ENCODE data around the gene PMVK. TPM values are rescaled to one million over a fixed set of nuclear protein-coding genes. Genes with fewer than 3 reads are reported as not detected.

Gene PMVK
- total RNA-seq, 1 experiment from 2014 or later, result 32.3 TPM

DNA sequence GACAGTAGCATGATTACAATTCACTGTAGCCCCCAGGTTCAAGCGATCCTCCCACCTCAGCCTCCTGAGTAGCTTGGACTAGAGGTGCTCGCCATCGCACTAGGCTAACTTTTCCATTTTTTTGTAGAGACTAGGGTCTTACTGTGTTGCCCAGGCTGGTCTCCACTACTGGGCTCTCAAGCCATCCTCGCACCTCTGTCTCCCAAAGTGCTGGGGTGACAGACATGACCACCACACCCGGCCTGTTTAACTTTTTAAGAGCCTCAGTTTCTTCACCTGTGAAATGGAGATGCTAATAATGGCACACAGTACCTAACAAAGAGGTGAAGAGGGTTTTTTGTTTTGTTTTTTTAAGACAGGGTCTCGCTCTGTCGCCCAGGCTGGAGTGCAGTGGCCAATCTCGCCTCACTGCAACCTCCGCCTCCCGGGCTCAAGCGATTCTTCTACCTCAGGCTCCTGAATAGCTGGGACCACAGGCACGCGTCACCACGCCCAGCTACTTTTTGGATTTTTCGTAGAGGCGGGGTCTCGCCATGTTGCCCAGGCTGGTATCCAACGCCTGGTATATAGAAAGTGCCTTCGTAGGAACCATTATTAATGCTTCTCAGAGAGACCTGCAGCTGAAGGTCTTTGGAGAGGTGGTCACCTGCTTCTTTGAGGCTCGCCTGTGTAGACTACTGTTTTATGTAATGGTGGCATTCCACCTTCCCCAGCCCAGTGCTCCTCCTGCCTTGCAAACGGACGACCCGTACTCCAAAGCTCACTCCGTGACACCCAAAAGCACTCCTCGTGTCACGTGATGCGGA, 567 bp downstream of the PMVK start:
- Histone ChIP-seq H3K9me3 (ENCODE audit: low read length) (no peaks in the 10 kb centered on the region), H3K4me2 (ENCODE audit: low read length) (peak overlapping the region; percentile 83), H3K79me2 (ENCODE audit: low read length) (peaks cover 15% of the 10 kb centered on the region), H3K27ac (ENCODE audit: low read length) (peak overlapping the region; percentile 93), H3K4me3 (ENCODE audit: low read length) (peak overlapping the region; percentile 67), H2AFZ (ENCODE audit: low read length) (peak overlapping the region; percentile 85), H3K9me2 (replicated peaks; ENCODE audit: low read length) (no peaks in the 10 kb centered on the region), H3K4me1 (ENCODE audit: insufficient read depth, low read length) (peaks cover 49% of the 10 kb centered on the region), H3K27me3 (ENCODE audit: low read length) (no peaks in the 10 kb centered on the region), H3K9ac (ENCODE audit: low read length) (peak overlapping the region; percentile 91), H4K20me1 (ENCODE audit: low read length) (no peaks in the 10 kb centered on the region), H3F3A (ENCODE audit: low read length, unreplicated experiment) (peaks cover 7% of the 10 kb centered on the region), H3K36me3 (ENCODE audit: low read depth, low read length) (no peaks in the 10 kb centered on the region)
- TF ChIP-seq, protein P1, sequence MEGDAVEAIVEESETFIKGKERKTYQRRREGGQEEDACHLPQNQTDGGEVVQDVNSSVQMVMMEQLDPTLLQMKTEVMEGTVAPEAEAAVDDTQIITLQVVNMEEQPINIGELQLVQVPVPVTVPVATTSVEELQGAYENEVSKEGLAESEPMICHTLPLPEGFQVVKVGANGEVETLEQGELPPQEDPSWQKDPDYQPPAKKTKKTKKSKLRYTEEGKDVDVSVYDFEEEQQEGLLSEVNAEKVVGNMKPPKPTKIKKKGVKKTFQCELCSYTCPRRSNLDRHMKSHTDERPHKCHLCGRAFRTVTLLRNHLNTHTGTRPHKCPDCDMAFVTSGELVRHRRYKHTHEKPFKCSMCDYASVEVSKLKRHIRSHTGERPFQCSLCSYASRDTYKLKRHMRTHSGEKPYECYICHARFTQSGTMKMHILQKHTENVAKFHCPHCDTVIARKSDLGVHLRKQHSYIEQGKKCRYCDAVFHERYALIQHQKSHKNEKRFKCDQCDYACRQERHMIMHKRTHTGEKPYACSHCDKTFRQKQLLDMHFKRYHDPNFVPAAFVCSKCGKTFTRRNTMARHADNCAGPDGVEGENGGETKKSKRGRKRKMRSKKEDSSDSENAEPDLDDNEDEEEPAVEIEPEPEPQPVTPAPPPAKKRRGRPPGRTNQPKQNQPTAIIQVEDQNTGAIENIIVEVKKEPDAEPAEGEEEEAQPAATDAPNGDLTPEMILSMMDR (conservative IDR thresholded peaks at IDR 0.05; ENCODE audit: low read depth, low read length), result no peak
- no peak for TF ChIP-seq EZH2 (IDR thresholded peaks at IDR 0.05; ENCODE audit: low read length, unreplicated experiment)
- TF ChIP-seq EZH2phosphoT487 (IDR thresholded peaks at IDR 0.05; ENCODE audit: borderline replicate concordance, low read length), result no peak
- intact Hi-C loops (cut with micrococcal nuclease), result loop anchor here (2.0 to 5.0 kb wide), 4 partner anchors 29 to 377 kb away; partner anchors contain the start of genes ADAR and UBE2Q1
- ChIA-PET CTCF (interaction anchor here (1.0 to 1.1 kb wide), 2 partner anchors 82 to 149 kb away, joined by 3 to 8 read pairs; no protein-coding TSS in a partner anchor), POLR2A (ENCODE audit: unreplicated experiment) (interaction anchor here (0.5 to 0.6 kb wide), 4 partner anchors 27 to 758 kb away, joined by 3 to 14 read pairs (median 4); partner anchors contain the start of gene UBE2Q1)
- DNase-seq (no peak), ATAC-seq (no peak)
- TSS peak; percentile 72 for BruUV-seq (replicated peaks)

DNA sequence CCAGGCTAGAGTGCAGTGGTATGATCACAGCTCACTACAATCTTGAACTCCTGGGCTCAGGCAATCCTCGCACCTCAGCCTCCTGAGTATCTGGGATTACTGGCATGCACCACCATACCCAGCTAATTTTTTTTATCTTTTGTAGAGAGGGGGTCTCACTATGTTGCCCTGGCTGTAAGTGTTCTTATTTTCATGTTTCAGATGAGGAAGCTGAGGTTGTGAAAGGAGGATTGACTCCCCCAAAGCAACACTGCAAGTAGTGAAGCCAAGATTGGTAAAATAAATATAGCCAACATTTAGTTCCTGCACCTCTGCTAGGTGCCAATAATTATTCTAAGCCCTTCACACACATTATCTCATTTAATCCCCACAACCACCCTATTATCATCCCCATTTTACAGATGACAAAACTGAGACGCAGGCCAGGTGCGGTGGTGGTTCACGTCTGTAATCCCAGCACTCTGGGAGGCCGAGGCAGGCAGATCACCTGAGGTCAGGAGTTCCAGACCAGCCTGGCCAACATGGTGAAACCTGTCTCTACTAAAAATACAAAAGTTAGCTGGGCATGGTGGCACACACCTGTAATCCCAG, 2.1 kb downstream of the PMVK start:
- H3F3A ChIP-seq (ENCODE audit: low read length, unreplicated experiment), result peaks cover 7% of the 10 kb centered on the region
- no TSS peak for BruUV-seq (replicated peaks)
- TF ChIP-seq EZH2 (IDR thresholded peaks at IDR 0.05; ENCODE audit: low read length, unreplicated experiment), result no peak
- TF ChIP-seq, protein P1 (conservative IDR thresholded peaks at IDR 0.05; ENCODE audit: low read depth, low read length), result no peak
- TF ChIP-seq EZH2phosphoT487 (IDR thresholded peaks at IDR 0.05; ENCODE audit: borderline replicate concordance, low read length), result no peak
- peaks cover 43% of the 10 kb centered on the region for H3K4me1 ChIP-seq (ENCODE audit: insufficient read depth, low read length)
- peaks cover 3% of the 10 kb centered on the region; the same call in 1 of the 2 replicates for H3K36me3 ChIP-seq (ENCODE audit: low read depth, low read length)
- no peaks in the 10 kb centered on the region for H4K20me1 ChIP-seq (ENCODE audit: low read length)
- H3K27ac ChIP-seq (ENCODE audit: low read length), result no peak overlapping the region
- ChIA-PET POLR2A (ENCODE audit: unreplicated experiment) (no interaction called here), CTCF (no interaction called here)
- H3K4me2 ChIP-seq (ENCODE audit: low read length), result no peak overlapping the region
- no peak for ATAC-seq
- DNase-seq, result no peak
- H2AFZ ChIP-seq (ENCODE audit: low read length), result no peak overlapping the region
- H3K9me2 ChIP-seq (replicated peaks; ENCODE audit: low read length), result no peaks in the 10 kb centered on the region
- peaks cover 15% of the 10 kb centered on the region for H3K79me2 ChIP-seq (ENCODE audit: low read length)
- no peaks in the 10 kb centered on the region for H3K27me3 ChIP-seq (ENCODE audit: low read length)
- no peak overlapping the region for H3K4me3 ChIP-seq (ENCODE audit: low read length)
- H3K9ac ChIP-seq (ENCODE audit: low read length), result no peak overlapping the region
- intact Hi-C loops (cut with micrococcal nuclease), result no loop called here
- no peaks in the 10 kb centered on the region for H3K9me3 ChIP-seq (ENCODE audit: low read length)
